ENCODE data around the gene ZDHHC14. TPM values are rescaled to one million over a fixed set of nuclear protein-coding genes. Genes with fewer than 3 reads are reported as not detected.
A peak's percentile ranks its signal among the peaks of the same experiment; 100 is the strongest.
"Not testable (repeated sequence)": the region's sequence is repeated elsewhere in the genome, so short reads cannot be mapped to it uniquely, and the experiment has no call there.

ZDHHC14 gene
- total and polyA plus RNA-seq, 8 donors = 8.2 to 33.2 (median 25.8) TPM

GRCh38 chr6:157575436-157576145 lies 194.6 kb downstream of the ZDHHC14 start:
- TF ChIP-seq CTCF (IDR thresholded peaks at IDR 0.05) = no peak
- intact Hi-C loops (cut with DNase I) = no loop called here
- H3K27me3 ChIP-seq = no peaks in the 10 kb centered on the region
- DNase-seq (no peak), ATAC-seq (no peak)
- no peak overlapping the region for H3K27ac ChIP-seq
- no peaks in the 10 kb centered on the region for H3K4me1 ChIP-seq
- no peaks in the 10 kb centered on the region for H3K9me3 ChIP-seq
- H3K36me3 ChIP-seq = no peaks in the 10 kb centered on the region
- H3K4me3 ChIP-seq = no peak overlapping the region

GRCh38 chr6:157576991-157577390 lies 196.0 kb downstream of the ZDHHC14 start:
- H3K36me3 ChIP-seq; H3K4me3 ChIP-seq; H3K9me3 ChIP-seq; H3K27ac ChIP-seq; intact Hi-C loops (cut with DNase I); H3K27me3 ChIP-seq; ATAC-seq; DNase-seq; H3K4me1 ChIP-seq: not testable (repeated sequence)

GRCh38 chr6:157578527-157578926 lies 197.5 kb downstream of the ZDHHC14 start:
- H3K27ac ChIP-seq, ATAC-seq, H3K27me3 ChIP-seq: not testable (repeated sequence)

GRCh38 chr6:157579467-157580031 lies 198.6 kb downstream of the ZDHHC14 start:
- Histone ChIP-seq H3K4me3 (no peak overlapping the region), H3K27ac (peak overlapping the region in 1 of 2 donors; percentile 37), H3K36me3 (no peaks in the 10 kb centered on the region), H3K27me3 (no peaks in the 10 kb centered on the region), H3K4me1 (no peaks in the 10 kb centered on the region), H3K9me3 (no peaks in the 10 kb centered on the region)
- no peak for TF ChIP-seq CTCF (IDR thresholded peaks at IDR 0.05)
- no peak for DNase-seq
- ATAC-seq = no peak
- intact Hi-C loops (cut with DNase I) = no loop called here

More at GRCh38 chr6:157578527-157578926, 197.5 kb downstream of the ZDHHC14 start:
- H3K4me1 ChIP-seq; DNase-seq; intact Hi-C loops (cut with DNase I); H3K9me3 ChIP-seq; H3K36me3 ChIP-seq; H3K4me3 ChIP-seq: not testable (repeated sequence)

GRCh38 chr6:157584036-157584435 lies 203.0 kb downstream of the ZDHHC14 start:
- intact Hi-C loops (cut with DNase I) = no loop called here
- Histone ChIP-seq H3K36me3 (no peaks in the 10 kb centered on the region), H3K4me1 (no peaks in the 10 kb centered on the region), H3K27me3 (no peaks in the 10 kb centered on the region), H3K9me3 (no peaks in the 10 kb centered on the region), H3K27ac (no peak overlapping the region), H3K4me3 (no peak overlapping the region)
- no peak for TF ChIP-seq CTCF (IDR thresholded peaks at IDR 0.05)
- no peak for ATAC-seq
- no peak for DNase-seq

GRCh38 chr6:157585274-157586087 lies 204.5 kb downstream of the ZDHHC14 start:
- Histone ChIP-seq H3K36me3 (no peaks in the 10 kb centered on the region), H3K4me1 (no peaks in the 10 kb centered on the region), H3K27ac (no peak overlapping the region), H3K9me3 (peaks cover 0 to 13% of the 10 kb centered on the region in 2 donors), H3K4me3 (no peak overlapping the region), H3K27me3 (no peaks in the 10 kb centered on the region)
- ATAC-seq (no peak), DNase-seq (no peak)
- intact Hi-C loops (cut with DNase I) = no loop called here
- no peak for TF ChIP-seq CTCF (IDR thresholded peaks at IDR 0.05)

All from left lung (tissue), 10 donors.